HFFc6 (cell line): ENCODE data around the gene FAM13A. TPM values are rescaled to one million over a fixed set of nuclear protein-coding genes. Genes with fewer than 3 reads are reported as not detected.
A peak's percentile ranks its signal among the peaks of the same experiment; 100 is the strongest.

Experiments used
- DNase-seq: peaks from one replicate; pipeline ENCODE4 v3.0.0-alpha.2; 2018
- H3K27ac Mint-ChIP-seq: 2 replicates; pipeline ENCODE4 v1.8.0; 2020; ENCODE audit warnings: mild to moderate bottlenecking, mixed read lengths
- H3K27me3 Mint-ChIP-seq: 2 replicates; pipeline ENCODE4 v1.8.0; 2021; ENCODE audit warnings: mild to moderate bottlenecking, moderate library complexity, mixed read lengths; ENCODE audit not compliant: insufficient read depth
- H3K36me3 Mint-ChIP-seq: 2 replicates; pipeline ENCODE4 v1.8.0; 2021; ENCODE audit warnings: low read depth, mixed read lengths
- H3K4me1 Mint-ChIP-seq: 2 replicates; pipeline ENCODE4 v1.8.0; 2020; ENCODE audit warnings: low read depth, mixed read lengths
- H3K4me3 Mint-ChIP-seq: 2 replicates; pipeline ENCODE4 v1.8.0; 2020; ENCODE audit warnings: mild to moderate bottlenecking, moderate library complexity, mixed read lengths
- H3K9me3 Mint-ChIP-seq: 2 replicates; pipeline ENCODE4 v1.8.0; 2020; ENCODE audit warnings: mild to moderate bottlenecking, mixed read lengths
- total RNA-seq, 6 experiments: library from RNA; stranded (reverse); fragmentation: NEBNext Ultra II Directional; extraction: Animal tissue kit (Norgen Biotek cat#: 25700); gene quantifications; 2 replicates in 1 of 6; 3 replicates in 5 of 6; pipeline ENCODE4 v1.2.3, GENCODE V29; 2021
- TF ChIP-seq, protein P1 (sequence below): fragments of 200-600 bp; sonication (generic); IDR thresholded peaks from 2 replicates; pipeline ENCODE4 v1.5.0; 2021; ENCODE audit warnings: antibody characterized with exemption, mild to moderate bottlenecking

The FAM13A gene
- total RNA-seq, 6 experiments from 2014 or later: 8.0 to 11.2 (median 9.7) TPM

DNA sequence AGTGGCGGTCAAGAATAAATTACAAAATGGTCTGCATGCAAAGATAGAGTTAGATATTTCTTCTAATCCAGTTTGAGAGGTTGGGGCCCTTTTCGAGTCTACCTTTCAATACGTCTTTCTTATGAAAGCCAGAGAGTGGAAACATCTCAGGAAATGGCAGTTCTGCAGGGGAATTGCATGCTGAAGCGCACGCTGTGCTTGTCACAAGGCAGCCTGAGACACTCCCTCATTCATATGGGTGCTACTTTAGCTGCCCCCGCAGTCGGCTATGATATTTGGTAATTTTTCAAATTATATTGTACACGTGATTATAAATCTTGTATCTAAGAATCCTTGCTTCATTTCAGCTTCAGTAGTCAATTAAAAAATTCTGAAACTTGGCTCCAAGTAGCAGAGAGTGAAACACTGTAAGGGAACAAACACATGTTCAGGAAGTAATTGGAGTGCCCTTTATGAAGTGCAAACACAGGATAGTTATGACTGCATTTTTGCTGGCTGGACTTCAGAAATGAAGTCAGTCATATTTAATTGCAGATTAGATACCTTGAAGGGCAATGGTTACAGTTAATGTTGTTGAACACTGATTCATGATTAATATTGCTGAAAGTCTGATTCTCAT is 213.8 kb downstream of the FAM13A start:
- Mint-ChIP-seq H3K9me3 (no peaks in the 10 kb centered on the region), H3K36me3 (no peaks in the 10 kb centered on the region), H3K4me1 (peaks cover 29% of the 10 kb centered on the region), H3K27ac (no peak overlapping the region), H3K4me3 (no peak overlapping the region), H3K27me3 (no peaks in the 10 kb centered on the region; the same call in 1 of the 2 replicates)
- TF ChIP-seq, protein P1, sequence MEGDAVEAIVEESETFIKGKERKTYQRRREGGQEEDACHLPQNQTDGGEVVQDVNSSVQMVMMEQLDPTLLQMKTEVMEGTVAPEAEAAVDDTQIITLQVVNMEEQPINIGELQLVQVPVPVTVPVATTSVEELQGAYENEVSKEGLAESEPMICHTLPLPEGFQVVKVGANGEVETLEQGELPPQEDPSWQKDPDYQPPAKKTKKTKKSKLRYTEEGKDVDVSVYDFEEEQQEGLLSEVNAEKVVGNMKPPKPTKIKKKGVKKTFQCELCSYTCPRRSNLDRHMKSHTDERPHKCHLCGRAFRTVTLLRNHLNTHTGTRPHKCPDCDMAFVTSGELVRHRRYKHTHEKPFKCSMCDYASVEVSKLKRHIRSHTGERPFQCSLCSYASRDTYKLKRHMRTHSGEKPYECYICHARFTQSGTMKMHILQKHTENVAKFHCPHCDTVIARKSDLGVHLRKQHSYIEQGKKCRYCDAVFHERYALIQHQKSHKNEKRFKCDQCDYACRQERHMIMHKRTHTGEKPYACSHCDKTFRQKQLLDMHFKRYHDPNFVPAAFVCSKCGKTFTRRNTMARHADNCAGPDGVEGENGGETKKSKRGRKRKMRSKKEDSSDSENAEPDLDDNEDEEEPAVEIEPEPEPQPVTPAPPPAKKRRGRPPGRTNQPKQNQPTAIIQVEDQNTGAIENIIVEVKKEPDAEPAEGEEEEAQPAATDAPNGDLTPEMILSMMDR: no peak
- DNase-seq: no peak

DNA sequence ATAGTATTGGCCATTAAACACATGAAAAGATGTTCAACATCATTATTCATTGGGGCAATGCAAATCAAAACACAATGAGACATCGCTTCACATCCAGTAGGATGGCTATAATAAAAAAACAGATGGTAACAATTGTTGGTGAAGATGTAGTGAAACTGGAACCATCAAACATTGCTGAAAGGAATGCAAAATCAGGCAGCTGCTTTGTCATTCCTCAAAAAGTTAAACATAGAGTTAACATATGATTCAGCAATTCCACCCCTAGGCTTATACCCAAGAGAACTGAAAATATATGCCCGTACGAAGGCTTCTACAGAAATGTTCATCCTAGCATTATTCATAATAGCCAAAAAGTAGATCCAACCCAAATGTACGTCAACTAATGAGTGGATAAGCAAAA is 215.3 kb downstream of the FAM13A start:
- Mint-ChIP-seq H3K4me3 (no peak overlapping the region), H3K4me1 (peaks cover 29% of the 10 kb centered on the region), H3K36me3 (no peaks in the 10 kb centered on the region), H3K27me3 (no peaks in the 10 kb centered on the region; the same call in 1 of the 2 replicates), H3K27ac (no peak overlapping the region), H3K9me3 (no peaks in the 10 kb centered on the region)
- DNase-seq: peak; percentile 25
- TF ChIP-seq, protein P1: no peak

DNA sequence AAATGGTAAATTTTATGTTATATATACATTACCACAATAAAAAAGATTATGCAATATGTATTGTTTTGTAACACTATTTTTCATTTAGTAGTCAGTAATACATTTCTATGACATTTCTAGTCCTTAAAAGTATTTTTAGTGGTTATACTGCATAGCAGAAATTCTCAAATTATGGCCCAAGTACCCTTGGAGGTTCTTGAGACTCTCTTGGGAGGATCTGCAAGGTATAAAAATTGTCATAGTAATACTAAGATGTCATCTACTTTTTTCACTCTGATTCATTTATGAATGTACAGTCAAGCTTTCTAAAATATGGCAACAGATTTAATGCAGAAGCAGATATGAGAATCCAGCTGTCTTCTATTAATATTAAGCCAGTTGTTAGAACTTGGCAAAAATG is 220.8 kb downstream of the FAM13A start:
- Mint-ChIP-seq H3K4me3 (no peak overlapping the region), H3K4me1 (peaks cover 8% of the 10 kb centered on the region), H3K27ac (no peak overlapping the region), H3K27me3 (no peaks in the 10 kb centered on the region), H3K36me3 (no peaks in the 10 kb centered on the region), H3K9me3 (no peaks in the 10 kb centered on the region)
- TF ChIP-seq, protein P1: no peak
- DNase-seq: no peak

DNA sequence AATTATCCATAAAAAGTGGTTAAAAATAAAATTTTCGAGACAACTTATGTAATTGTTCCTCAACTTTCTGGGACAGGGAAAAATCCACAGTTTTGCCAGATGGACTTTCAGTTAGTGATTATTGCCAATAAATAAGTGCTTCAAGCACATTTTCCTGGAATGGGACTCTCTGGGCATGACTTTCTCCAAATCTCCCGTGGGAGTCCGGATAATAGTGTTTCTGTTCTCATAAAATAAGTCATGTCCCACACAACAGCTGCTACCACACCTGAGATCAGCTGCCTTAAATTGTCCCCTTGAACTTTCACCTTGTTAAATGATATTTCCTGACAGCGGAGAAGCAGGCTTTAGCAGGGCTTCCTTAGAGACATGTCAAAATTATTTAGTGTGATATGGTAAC is 226.0 kb downstream of the FAM13A start:
- DNase-seq: no peak
- Mint-ChIP-seq H3K9me3 (no peaks in the 10 kb centered on the region), H3K4me3 (no peak overlapping the region), H3K4me1 (no peaks in the 10 kb centered on the region), H3K27ac (no peak overlapping the region), H3K36me3 (no peaks in the 10 kb centered on the region), H3K27me3 (no peaks in the 10 kb centered on the region)
- TF ChIP-seq, protein P1: no peak

DNA sequence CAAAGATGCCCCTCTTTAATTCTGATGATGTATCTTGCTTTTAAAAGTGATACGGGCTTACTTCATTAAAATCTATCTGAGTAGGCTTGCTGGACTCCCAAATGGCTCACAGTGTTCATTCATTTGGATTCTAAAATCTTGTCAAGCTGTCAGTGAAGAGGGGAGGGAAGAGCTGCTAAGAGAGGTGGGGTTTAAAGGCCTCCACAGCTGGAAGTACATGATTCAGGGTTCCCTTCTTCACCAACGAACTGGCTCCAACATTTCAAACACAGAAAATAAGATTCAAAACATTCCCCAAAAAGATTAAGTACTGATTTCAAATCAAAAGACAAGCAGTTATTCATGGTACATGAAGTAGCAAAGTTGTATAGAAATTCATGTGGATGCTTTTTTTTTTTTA is 226.4 kb downstream of the FAM13A start:
- no peak overlapping the region for H3K27ac Mint-ChIP-seq
- no peaks in the 10 kb centered on the region for H3K9me3 Mint-ChIP-seq
- TF ChIP-seq, protein P1: no peak
- no peak overlapping the region for H3K4me3 Mint-ChIP-seq
- no peaks in the 10 kb centered on the region for H3K27me3 Mint-ChIP-seq
- DNase-seq: no peak
- no peaks in the 10 kb centered on the region for H3K36me3 Mint-ChIP-seq
- no peaks in the 10 kb centered on the region for H3K4me1 Mint-ChIP-seq
